ENCODE results near the gene ARHGDIG.
"Not testable (repeated sequence)": the region's sequence is repeated elsewhere in the genome, so short reads cannot be mapped to it uniquely, and the experiment has no call there.

Gene ARHGDIG

DNA sequence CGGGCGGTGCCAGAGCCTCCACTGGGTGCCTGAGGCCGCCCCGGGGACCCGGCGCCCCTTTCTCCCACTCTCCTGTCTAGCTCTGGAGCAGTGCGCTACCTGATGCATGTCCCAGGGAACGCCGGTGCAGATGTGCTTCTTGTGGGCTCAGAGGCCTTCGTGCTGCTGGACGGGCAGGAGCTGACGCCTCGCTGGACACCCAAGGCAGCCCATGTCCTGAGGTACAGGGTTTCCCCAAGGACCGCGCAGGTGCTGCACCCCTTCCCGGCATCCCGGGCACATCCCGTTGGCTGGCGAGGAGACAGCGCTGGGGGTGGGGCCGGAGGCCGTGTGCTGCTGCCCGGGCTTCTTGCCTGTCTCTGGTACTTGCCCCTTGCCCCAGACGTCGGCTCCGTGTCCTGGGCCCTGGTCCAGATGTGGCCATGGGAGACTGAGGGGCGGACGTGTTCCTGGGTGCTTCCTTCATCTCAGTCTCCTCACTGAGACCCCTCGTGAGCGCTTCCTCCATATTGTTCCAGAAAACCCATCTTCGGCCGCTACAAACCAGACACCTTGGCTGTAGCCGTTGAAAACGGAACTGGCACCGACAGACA, 17.1 kb upstream of the ARHGDIG start:
- DNase-seq (ENCODE audit: extremely low spot score, insufficient read length, low read depth) (no peak), FAIRE-seq (no peak)

DNA sequence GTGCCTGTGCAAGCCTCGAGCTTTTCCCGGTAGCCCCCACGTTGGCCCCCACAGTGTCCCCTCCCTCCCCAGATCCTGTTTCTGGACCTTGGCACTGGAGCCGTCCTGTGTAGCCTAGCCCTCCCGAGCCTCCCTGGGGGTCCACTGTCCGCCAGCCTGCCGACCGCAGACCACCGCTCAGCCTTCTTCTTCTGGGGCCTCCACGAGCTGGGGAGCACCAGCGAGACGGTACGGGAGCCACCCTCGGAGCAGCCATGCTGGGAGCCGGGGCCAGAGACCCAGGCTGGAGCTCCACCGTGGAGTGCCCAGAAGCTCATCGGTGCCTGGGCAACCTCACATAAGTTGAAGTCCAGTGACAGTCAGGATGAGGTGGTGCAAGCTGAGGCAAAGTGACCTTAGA, 16.4 kb upstream of the ARHGDIG start:
- no peak for FAIRE-seq
- DNase-seq (ENCODE audit: extremely low spot score, insufficient read length, low read depth): no peak

DNA sequence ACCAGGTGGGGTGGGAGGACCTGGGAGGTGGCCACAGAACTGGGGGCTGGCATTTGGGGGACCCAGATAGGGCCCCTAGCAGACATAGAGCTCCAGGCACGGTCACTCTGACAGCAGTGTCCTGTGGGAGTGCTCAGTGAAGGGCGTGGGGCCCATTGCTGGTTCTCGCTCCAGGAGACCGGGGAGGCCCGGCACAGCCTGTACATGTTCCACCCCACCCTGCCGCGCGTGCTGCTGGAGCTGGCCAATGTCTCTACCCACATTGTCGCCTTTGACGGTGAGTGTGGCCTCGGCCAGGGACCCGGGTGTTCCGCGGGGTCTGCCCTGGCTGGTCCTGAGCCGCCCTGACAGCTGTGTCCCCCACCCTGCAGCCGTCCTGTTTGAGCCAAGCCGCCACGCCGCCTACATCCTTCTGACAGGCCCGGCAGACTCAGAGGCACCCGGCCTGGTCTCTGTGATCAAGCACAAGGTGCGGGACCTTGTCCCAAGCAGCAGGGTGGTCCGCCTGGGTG, 15.9 kb upstream of the ARHGDIG start:
- no peak for DNase-seq (ENCODE audit: extremely low spot score, insufficient read length, low read depth)
- FAIRE-seq: no peak

DNA sequence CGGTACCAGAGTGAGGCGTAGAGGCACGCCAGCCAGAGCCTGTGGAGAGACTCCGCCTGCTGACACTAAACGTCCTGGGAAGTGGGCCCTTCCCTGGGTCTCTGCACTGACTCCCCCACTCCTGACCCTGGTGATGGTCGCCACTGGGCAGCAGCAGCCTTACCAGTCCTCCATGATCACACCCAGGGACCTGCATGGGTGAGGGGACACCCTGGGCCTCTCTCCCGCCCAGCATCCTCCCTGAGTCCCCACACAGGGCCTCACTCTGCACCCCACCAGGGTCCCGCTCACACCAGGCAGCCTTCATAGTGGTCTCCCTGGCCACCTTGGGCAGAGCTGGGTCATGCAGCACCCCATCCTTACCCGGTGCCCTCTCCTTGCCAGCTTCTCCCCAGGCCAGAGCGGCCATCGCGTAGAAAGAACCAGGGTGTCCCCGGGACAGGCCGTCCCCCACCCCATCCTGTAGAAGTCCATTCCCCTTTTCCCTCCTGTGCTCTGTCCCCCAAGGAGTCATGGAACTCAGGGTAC, 15.3 kb upstream of the ARHGDIG start:
- no peak for DNase-seq (ENCODE audit: extremely low spot score, insufficient read length, low read depth)

DNA sequence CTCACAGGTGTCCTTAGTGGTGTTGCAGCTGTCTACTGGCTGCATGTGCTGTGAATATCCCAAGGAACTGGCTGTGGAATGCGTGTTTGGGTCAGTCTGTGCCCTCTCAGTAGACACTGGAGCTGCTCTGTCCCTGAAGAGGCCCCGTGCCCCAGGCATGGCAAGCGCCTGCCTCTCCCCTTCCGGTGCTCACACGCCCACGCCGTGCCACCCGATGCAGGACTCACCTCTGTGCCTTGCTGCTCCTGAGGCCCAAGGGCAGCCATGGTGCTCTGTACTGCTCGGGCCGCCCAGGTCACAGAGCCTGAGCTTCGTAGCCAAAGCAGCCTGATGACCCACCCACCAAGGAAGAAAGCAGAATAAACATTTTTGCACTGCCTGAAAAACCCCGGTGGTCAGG, 14.7 kb upstream of the ARHGDIG start:
- no peak for DNase-seq (ENCODE audit: extremely low spot score, insufficient read length, low read depth)
- no peak for FAIRE-seq

More for the DNA sequence above, 15.3 kb upstream of the ARHGDIG start:
- no peak for FAIRE-seq

DNA sequence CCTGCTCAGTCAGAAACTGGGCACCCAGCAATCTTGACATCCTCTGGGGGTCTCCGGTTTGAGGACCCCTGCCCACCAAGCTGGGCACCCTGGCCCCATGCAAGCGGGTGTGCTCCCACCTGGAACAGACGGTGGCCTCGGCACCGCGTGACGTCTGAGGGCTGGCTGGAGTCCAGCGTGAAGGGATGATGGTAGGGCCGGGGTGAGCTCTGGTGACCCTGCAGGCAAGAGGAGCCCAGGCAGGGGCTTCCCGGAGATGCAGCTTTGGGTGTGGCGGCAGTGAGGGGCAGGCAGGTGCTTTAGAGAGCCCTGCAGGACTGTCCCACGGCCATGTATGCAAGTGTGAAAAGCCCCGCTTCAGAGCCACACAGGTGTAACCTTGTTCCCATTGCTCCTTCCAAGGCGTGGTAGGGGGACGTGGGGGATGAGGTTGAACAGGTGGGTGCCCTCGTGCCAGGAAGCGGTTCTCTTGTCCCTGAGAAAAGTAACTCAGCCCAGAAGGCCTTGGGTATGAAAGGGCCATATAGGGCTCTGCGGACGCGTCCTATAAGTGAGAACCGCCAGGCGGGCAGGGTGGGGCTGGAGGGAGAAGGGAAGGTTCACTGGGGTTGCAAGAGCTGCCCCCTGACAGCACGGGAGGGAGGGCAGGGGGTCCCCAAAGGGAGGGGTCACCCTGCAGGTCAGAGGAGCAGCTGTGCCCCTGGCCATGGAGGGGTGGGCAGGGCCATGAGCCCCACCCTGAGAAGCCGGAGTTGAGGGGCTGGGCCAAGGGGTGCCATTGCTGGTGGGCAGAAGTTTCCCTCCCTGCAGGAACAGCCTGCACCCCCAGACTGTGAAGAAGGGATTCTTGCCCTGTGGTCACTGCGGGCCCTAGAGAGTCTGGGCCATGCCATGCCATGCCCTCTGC, 13.9 kb upstream of the ARHGDIG start:
- no peak for DNase-seq (ENCODE audit: extremely low spot score, insufficient read length, low read depth)
- FAIRE-seq: no peak

DNA sequence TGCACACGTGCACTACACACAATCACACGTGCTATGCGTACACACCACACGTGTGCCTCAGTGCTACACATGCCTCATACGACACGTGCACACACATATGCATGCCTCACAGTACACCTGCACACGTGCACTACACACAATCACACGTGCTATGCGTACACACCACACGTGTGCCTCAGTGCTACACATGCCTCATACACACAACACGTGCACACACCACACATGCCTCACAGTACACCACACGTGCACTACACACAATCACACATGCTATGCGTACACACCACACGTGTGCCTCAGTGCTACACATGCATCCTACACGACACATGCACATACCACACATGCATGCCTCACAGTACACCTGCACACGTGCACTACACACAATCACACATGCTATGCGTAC, 12.8 kb upstream of the ARHGDIG start:
- not testable (repeated sequence) for FAIRE-seq; DNase-seq (ENCODE audit: extremely low spot score, insufficient read length, low read depth)

DNA sequence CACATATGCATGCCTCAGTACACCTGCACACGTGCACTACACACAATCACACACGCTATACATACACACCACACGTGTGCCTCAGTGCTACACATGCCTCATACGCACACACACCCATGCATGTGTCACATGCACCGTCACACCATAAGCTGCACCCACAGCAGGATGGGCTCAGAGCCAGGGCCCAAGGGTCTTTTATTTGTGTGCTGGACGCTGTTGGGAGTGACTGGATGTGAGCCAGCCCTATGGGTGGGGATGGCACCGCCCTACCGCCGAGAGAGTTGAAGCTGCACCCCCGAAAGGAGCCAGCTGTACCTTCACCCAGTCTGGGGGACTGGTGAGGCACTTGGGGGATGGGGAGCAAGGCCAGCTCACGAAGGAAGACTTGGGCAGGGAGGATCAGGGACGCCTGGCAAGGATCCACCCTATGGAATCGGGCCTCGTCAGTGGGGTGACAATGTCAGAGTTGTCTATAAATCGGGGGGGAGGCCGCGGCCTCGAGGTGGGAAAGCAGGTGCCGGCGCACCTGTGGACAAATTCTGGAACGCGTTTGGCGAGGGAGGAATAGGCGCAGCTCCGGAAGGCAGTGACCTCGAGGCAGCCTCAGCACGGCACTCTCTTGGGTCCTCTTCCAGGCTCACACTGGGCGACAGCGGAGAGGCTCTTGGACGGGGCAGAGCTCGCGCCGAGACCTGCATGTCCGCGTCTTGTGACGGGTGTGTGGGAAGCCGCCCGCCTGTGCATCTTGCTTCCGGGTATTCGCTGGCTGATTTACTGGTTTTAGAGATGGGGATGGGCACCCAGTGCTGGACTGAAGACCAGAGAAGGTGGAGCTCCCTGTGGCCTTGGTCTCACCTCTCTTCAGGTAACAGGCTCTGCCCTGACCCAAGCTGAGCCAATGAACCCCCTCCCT, 12.0 kb upstream of the ARHGDIG start:
- no peak for DNase-seq (ENCODE audit: extremely low spot score, insufficient read length, low read depth)
- no peak for FAIRE-seq

DNA sequence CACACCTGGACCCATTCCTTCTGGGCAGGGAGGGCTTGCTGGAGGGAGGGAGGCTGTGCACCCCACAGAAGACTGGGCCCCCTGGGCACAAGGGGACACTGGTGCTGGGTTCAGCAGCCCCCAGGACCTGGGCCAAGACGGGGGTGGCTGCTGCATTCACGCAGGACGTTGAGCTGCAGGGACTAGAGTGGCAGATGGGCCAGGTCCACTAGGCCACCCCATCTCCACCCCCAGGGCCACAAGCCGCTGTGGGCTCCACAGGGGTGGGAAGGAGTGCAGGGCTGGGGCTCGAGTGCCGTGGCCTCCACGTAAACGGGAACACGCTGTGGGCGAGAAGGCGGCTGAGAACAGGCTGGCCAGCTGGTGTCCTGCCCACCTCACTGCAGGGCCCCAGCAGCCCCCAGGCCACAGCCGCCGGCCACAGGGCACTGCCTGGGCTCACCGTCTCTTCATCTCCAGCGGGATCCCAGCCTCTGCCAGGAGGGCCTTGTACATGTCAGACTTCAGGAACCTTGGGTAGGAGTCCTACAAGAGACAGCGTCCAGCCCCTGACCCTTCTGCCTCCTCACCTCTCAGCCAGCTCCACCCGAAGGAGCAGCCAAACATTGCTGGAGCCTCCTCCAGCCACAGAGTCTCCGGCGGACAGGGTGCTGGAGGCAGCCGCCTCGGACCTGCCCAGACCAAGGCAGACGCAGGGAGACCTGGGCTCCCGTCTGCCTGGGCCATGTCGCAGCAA, 11.2 kb upstream of the ARHGDIG start:
- FAIRE-seq (no peak), DNase-seq (ENCODE audit: extremely low spot score, insufficient read length, low read depth) (no peak)

DNA sequence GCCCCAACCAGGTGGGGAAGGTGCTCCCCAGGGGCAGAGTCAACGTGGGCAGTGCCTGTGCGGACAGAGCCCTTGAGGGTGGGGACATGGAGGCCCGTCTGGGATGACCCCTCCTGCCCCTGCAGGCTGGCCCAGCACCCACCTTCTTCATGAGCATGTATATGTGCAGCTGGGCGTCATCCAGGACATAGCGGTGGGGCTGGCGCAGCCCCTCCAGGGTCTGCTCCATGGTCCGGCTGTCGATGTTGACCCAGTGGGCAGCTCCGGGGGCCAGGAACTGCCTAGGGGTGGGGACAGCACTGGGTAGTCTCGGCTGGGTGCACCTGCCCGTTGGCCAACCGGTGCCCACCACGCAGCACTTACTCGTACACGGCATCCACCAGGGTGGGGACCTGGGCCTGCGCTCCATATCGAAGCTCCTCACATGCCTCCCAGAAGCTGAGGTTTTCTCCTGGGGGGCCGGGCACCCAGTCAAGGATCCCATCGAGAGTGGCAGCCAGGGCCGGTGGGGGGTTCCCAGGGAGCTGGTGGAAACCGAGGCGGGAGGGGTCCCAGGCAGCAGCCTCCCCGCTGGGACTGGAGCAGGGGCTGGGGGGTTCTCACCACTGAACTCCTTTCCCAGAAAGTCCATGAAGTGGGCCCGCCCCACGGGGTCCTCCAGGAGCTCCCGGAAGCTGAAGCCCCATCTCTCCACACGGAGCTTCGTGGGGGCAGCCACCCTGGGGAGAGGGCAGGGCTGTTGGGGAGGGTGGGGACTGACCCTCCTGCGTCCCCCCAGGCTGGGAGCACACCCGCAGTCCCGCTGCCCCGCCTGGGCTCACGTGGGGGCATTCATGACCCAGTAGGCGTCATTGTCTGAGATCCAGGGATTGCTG, 9.8 kb upstream of the ARHGDIG start:
- no peak for FAIRE-seq
- no peak for DNase-seq (ENCODE audit: extremely low spot score, insufficient read length, low read depth)

DNA sequence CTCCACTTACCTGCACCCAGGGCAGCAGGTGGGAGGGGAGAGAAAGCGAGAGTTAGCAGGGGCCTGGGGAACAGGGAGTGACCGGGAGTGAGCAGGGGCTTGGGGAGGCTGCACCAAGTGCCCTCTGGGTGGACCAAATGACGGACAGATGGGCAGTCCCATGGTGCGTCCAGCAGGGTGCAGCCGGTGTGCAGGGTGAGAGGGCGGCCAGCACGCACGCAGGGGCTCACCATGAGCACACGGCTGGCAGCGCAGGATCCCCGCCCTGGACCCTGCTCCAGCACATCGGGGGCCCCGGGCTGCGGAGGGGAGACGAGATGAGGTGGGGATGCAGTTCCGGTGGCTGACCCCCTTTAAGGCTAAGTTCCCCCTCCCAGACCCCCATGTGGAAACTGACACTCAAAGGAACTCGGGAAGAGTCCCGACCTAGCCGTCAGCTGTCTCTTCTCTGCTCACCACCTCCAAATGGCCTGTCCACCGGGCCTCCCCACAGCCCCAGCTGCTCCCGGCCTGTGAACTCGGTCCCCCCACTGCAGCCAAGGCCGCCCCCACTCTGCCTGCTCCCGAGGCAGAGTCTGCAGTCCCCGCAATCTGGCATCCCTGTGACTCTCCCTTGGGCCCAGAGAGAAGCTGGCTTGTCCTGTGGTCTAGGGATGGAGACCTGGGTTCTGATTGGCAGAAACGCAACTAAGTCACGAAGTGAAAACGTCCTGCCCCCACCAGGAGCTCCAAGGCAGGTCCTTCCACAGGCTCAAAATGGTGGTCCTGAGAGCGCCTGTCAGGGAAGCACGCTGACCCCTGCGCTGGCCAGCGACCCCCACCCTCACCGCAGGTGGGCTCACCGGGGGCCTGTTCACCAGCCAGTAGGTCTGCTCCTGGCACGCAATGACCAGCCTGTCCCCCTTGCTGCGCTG, 7.5 kb upstream of the ARHGDIG start:
- DNase-seq (ENCODE audit: extremely low spot score, insufficient read length, low read depth) (no peak), FAIRE-seq (no peak)

DNA sequence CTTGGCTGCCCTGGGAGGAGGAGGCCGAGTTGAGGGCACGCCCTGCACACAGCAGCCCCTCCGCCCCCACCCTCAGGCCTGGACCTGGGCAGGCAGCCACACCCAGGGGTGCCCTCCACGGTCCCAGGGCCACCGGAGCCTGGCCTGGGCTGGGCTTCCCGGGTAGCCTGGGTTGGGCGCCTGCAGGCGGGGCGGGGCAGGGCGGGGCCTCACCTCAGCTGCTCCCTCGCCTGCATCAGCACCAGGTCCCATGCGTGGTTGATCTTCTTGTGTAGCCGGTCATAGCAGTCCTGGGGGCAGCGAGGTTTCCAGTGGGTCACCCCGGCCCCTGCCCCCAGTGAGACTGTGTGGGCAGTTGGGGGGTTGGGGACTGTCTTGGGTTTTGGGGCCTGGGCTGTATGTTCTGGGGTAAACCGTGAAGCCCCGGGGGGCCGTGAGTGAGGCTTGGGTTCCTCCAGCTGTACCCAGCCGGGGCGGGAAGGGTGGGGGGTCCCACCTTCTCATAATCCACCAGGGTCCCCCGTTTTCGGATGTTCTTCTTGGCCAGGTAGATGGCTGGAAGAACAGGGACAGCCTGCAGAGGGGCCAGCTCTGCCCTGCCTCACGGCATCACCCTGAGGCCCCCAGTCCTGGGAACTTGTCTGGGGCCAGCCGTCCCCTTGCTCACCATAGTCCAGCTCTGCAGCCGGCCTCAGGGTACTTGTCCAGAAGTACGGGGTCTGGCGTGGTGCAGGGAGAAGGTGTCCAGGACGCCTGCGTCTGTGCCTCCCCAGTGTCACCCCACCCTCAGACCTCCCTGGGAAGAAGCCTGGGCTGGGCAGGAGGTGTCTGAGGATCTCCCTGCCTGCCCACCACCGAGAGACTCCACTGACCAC, 6.6 kb upstream of the ARHGDIG start:
- no peak for FAIRE-seq
- DNase-seq (ENCODE audit: extremely low spot score, insufficient read length, low read depth): no peak

DNA sequence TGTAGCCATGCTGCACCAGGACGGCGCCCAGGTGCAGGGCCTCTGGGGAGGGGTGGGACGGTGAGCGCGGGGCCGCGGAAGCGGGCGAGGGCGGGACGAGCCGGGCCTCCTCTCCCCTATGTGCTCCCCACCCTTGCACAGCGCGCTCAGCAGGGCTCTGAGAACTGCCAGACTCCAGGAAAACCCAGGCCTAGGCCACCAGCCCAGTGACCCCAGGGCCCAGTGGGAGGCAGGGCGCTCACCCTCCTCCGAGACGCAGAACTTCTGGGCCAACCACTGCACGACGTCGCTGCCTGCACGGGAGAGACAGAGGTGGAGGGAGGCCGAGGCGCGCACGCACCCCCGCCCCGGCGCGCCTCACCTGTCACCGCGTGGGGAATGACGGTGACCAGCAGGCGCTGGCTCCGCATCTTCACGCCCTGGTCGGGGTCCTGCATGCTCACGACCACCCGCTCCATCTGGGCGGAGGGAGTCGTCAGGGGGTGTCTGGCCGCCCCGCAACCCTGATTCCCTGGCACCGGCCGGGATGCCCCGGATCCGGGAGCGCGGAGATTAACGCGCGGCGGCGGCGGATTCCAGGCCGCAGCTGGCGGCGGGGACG, 5.2 kb upstream of the ARHGDIG start:
- DNase-seq (ENCODE audit: extremely low spot score, insufficient read length, low read depth) (no peak), FAIRE-seq (no peak)

DNA sequence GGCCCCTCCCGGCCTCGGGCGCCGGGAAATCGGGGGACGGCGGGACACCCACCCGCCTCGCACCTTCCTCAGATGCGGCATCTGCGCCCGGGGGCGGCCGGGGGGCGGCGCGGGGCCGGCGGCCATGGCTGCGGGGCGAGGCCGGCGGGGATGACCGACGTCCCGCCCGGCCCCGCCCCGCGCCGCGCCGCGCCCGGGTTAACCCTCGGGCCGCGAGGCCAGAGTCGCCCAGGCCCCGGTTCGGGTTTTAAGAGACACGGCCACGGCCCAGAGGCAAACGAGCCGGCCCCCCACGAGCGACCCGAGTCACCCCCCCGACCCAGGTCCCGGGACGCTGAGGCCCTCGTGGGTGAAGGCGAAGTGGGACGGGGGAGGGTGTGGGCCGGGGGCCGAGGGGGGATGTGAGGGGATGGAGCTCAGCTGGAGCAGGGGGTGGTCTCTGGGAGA, 4.6 kb upstream of the ARHGDIG start, which contains the start of gene RGS11:
RGS11 (minus strand) TSS at position 159 of the 447 bp plus-strand sequence; CDS start at position 126, 33 bp downstream.
- DNase-seq (ENCODE audit: extremely low spot score, insufficient read length, low read depth): no peak
- FAIRE-seq: no peak

DNA sequence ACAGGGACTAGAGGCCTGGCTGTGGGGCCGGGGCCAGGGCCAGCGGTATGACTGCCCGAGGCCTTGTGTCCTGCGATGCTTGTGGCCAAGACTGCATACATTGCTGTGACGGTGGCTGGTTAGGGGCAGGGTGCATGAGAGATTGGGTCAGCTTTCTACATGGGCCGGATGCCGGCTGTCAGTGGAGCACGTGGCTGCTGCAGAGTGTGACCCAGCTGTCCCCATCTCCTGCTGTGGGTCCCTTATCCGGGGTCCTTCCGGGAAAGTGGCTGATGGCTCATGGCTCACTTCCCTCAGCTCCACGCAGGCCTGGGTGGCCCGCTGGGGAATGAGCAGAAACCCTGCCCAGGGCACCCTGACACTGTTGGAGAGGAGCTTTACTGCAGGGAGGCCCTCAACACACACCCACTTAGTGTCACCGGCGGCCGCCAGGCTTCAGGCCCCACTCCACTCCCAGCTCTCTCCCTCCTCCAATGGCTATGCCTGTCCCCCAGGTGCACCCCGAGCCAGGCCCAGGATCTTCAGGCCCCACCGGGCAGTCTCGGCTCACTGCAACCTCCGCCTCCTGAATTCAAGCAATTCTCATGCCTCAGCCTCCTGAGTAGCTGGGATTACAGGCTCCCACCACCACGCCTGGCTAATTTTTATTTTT, 3.8 kb upstream of the ARHGDIG start:
- DNase-seq (ENCODE audit: extremely low spot score, insufficient read length, low read depth): no peak
- FAIRE-seq: no peak

Measured in GM18507 (cell line).